AG04449 (cell line): Measurements from ENCODE around the gene PRR11.

ENCODE experiments used
- CTCF ChIA-PET: fragments of 350-600 bp; formaldehyde crosslinking; extraction: SDS; loops from one replicate; lab custom pipeline; 2021; ENCODE audit warnings: antibody characterized with exemption; lab: Yijun Ruan, JAX
- POLR2A ChIA-PET: fragments of 400-600, 350-600 bp; formaldehyde crosslinking; extraction: SDS; loops from one replicate; lab custom pipeline; 2020; ENCODE audit warnings: antibody characterized with exemption, inconsistent platforms; lab: Yijun Ruan, JAX
- DNase-seq: peaks from one replicate; pipeline ENCODE4 v3.0.0-alpha.2; 2010; ENCODE audit warnings: low read depth, low spot score
- H3K4me3 ChIP-seq: 2 replicates; pipeline ENCODE4 v1.5.1; 2011; ENCODE audit warnings: low read depth, mild to moderate bottlenecking, control low read depth, low read length
- TF ChIP-seq, protein P1 (sequence below): IDR thresholded peaks from one replicate; pipeline ENCODE4 v1.5.1; 2011; ENCODE audit warnings: mild to moderate bottlenecking, moderate library complexity, low read length, control low read depth, inconsistent platforms; ENCODE audit not compliant: insufficient read depth; ENCODE audit errors: missing control alignments

The PRR11 gene

DNA sequence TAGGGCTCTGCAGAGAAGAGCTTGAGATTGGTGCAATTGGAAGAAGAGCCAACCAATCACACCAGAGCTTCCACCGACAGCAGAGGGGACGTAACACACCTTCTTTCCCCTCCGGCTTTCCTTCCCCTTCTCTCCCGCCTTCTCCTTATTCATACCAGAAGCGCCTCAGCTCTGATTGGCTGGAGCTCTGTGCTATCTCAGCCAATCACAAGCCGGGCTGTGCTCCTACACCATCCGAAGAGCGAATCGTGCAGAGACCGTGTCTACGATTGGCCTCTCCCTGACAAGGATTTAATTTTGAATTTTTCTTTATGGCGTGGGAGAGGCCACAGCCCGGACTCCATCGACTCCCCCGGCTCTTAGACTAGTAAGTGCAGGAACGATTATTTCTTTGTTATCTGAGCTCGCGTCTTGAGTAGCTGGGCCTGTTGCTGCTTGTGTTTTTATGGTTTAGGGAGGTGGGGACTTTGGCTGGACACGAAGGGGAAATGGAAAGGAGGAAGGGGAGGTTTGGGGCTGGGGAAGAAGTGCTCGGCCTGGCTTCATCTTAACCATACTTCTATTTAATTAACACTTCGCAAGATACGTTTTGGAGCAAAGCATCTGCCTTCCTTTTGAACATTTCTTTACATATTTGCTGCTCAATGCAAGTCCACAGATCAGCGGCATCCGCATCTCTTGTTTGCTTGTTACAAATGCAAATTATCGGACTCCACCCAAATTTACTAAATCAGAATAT is at the start of gene PRR11:
Gene PRR11 (plus strand): TSS at position 308 of the 739 bp plus-strand sequence. CDS start 14,007 bp downstream, outside the sequence.
- peak; percentile 100 for DNase-seq
- ChIA-PET CTCF (interaction anchor here (3.6 kb wide), 1 partner anchor 11 kb away, joined by 19 read pairs; no protein-coding TSS in a partner anchor), POLR2A (interaction anchor here (0.6 to 2.0 kb wide), 5 partner anchors 9 to 464 kb away, joined by 3 to 6 read pairs (median 3); partner anchors contain the start of genes CLTC and TRIM37)
- H3K4me3 ChIP-seq, result peak within 1 kb of the TSS; percentile 88
- TF ChIP-seq, protein P1, sequence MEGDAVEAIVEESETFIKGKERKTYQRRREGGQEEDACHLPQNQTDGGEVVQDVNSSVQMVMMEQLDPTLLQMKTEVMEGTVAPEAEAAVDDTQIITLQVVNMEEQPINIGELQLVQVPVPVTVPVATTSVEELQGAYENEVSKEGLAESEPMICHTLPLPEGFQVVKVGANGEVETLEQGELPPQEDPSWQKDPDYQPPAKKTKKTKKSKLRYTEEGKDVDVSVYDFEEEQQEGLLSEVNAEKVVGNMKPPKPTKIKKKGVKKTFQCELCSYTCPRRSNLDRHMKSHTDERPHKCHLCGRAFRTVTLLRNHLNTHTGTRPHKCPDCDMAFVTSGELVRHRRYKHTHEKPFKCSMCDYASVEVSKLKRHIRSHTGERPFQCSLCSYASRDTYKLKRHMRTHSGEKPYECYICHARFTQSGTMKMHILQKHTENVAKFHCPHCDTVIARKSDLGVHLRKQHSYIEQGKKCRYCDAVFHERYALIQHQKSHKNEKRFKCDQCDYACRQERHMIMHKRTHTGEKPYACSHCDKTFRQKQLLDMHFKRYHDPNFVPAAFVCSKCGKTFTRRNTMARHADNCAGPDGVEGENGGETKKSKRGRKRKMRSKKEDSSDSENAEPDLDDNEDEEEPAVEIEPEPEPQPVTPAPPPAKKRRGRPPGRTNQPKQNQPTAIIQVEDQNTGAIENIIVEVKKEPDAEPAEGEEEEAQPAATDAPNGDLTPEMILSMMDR, result no peak

GRCh38 chr17:59105852-59106462 is 49.6 kb upstream of the PRR11 start:
- ChIA-PET POLR2A (interaction anchor here (0.7 to 1.3 kb wide), 3 partner anchors 49 to 507 kb away, joined by 3 to 6 read pairs (median 3); partner anchors contain the start of genes PRR11 and SKA2), CTCF (interaction anchor here (1.2 kb wide), 1 partner anchor 11 kb away, joined by 6 read pairs; no protein-coding TSS in a partner anchor)
- no peak for DNase-seq
- TF ChIP-seq, protein P1, result no peak
- peak overlapping the region; percentile 90 for H3K4me3 ChIP-seq

DNA sequence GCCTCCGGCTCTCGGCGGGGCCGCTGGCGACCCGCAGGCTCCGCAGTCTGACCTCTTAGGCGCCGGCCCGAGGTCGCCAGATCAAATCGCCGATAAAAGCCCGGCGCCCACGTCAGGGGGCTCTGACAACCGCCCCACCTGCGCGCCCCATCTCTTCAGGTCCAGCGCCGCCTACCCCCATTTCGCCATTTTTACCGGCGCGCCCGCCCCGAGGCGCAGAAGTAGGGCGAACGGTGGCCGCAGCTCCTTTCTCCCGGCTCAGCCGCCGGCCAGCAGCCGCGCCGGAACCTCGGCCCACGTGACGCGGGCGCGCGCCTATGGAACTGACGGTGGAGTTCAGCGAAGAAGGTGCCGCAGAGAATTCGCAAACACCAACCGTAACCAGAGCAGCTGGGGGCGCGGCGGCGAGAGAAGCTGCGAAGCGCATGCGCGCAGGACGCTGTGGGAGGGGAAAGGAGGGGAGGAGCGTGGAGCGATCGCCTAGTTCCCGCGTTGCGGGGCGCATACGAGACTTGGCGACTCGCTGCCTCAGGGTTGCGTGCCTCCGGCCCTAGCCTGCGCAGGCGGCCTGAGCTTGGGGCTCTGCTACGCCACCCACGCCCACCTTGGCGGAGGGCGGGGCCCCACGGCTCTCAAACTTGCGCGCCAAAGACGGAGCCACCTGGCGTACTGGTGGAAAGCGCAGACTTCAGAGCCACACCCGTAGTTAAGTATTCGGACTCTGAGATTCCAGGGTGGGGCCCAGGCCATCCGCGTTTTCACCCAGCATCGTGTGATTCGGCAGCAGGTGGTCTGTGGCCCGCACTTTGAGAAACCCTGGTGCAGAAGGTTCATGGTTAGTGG is 48.9 kb upstream of the PRR11 start, which contains the start of gene TRIM37:
Gene TRIM37 (minus strand): TSS at position 418 of the 843 bp plus-strand sequence. CDS start 419 bp downstream, outside the sequence.
- DNase-seq, result peak; percentile 87
- peak within 1 kb of the TSS; percentile 90 for H3K4me3 ChIP-seq
- TF ChIP-seq, protein P1, result no peak
- ChIA-PET CTCF (interaction anchor here (0.5 to 1.2 kb wide), 5 partner anchors 12 to 1106 kb away, joined by 3 to 6 read pairs (median 3); no protein-coding TSS in a partner anchor), POLR2A (interaction anchor here (0.7 to 1.3 kb wide), 2 partner anchors 48 to 508 kb away, joined by 3 to 6 read pairs; partner anchors contain the start of genes PRR11 and SKA2)

GRCh38 chr17:59107306-59107670 is 48.3 kb upstream of the PRR11 start:
- POLR2A ChIA-PET, result interaction anchor here (1.3 kb wide), 1 partner anchor 47 kb away, joined by 6 read pairs; the partner anchor contains the start of genes PRR11 and SKA2
- CTCF ChIA-PET, result interaction anchor here (0.5 to 1.2 kb wide), 5 partner anchors 11 to 1107 kb away, joined by 3 to 6 read pairs (median 3); no protein-coding TSS in a partner anchor
- peak overlapping the region; percentile 90 for H3K4me3 ChIP-seq
- no peak for DNase-seq
- TF ChIP-seq, protein P1, result no peak

GRCh38 chr17:59108400-59109102 is 47.0 kb upstream of the PRR11 start:
- no peak overlapping the region for H3K4me3 ChIP-seq
- TF ChIP-seq, protein P1, result no peak
- no peak for DNase-seq
- CTCF ChIA-PET, result interaction anchor here (0.9 kb wide), 1 partner anchor 57 kb away, joined by 4 read pairs; no protein-coding TSS in a partner anchor
- POLR2A ChIA-PET, result no interaction called here
